Endothelial cell (in vitro differentiated cells): ENCODE data around the gene RTCA. TPM values are rescaled to one million over a fixed set of nuclear protein-coding genes. Genes with fewer than 3 reads are reported as not detected.

ENCODE experiments used
- DNase-seq: peaks from one replicate; pipeline ENCODE4 v3.0.0; 2021; ENCODE audit warnings: low spot score
- H3K27ac Mint-ChIP-seq: one replicate; pipeline ENCODE4 v1.8.0; 2021; ENCODE audit warnings: mixed read lengths, inconsistent platforms; ENCODE audit not compliant: unreplicated experiment
- H3K27me3 Mint-ChIP-seq: one replicate; pipeline ENCODE4 v1.8.0; 2021; ENCODE audit warnings: mild to moderate bottlenecking, moderate library complexity, mixed read lengths, inconsistent platforms; ENCODE audit not compliant: unreplicated experiment
- H3K36me3 Mint-ChIP-seq: one replicate; pipeline ENCODE4 v1.8.0; 2021; ENCODE audit warnings: mild to moderate bottlenecking, low read depth, mixed read lengths, inconsistent platforms; ENCODE audit not compliant: unreplicated experiment
- H3K4me1 Mint-ChIP-seq: one replicate; pipeline ENCODE4 v1.8.0; 2021; ENCODE audit warnings: mild to moderate bottlenecking, mixed read lengths, inconsistent platforms; ENCODE audit not compliant: unreplicated experiment
- H3K4me3 Mint-ChIP-seq: one replicate; pipeline ENCODE4 v1.8.0; 2021; ENCODE audit warnings: mild to moderate bottlenecking, mixed read lengths, inconsistent platforms; ENCODE audit not compliant: unreplicated experiment
- H3K9me3 Mint-ChIP-seq: one replicate; pipeline ENCODE4 v1.8.0; 2021; ENCODE audit warnings: mixed read lengths, inconsistent platforms; ENCODE audit not compliant: unreplicated experiment
- CTCF ChIP-seq: fragments of 200-600 bp; sonication (generic); IDR thresholded peaks from one replicate; pipeline ENCODE4 v1.5.0; 2021; ENCODE audit warnings: antibody characterized with exemption; ENCODE audit not compliant: unreplicated experiment
- total RNA-seq: library from RNA; stranded (reverse); fragmentation: NEBNext Ultra II Directional; extraction: Animal tissue kit (Norgen Biotek cat#: 25700); gene quantifications from one replicate; pipeline ENCODE4 v1.2.1, GENCODE V29; 2021; ENCODE audit not compliant: unreplicated experiment

The RTCA gene
- total RNA-seq, 1 donor from 2014 or later = 46.3 TPM

- no peak overlapping the region for H3K4me3 Mint-ChIP-seq
- TF ChIP-seq CTCF = no peak
- DNase-seq = no peak
- no peak overlapping the region for H3K27ac Mint-ChIP-seq
- H3K27me3 Mint-ChIP-seq = peaks cover 5% of the 10 kb centered on the region
- H3K4me1 Mint-ChIP-seq = peaks cover 15% of the 10 kb centered on the region
- no peaks in the 10 kb centered on the region for H3K9me3 Mint-ChIP-seq
- H3K36me3 Mint-ChIP-seq = no peaks in the 10 kb centered on the region
Observed at GRCh38 chr1:100298512-100298911, 32.5 kb downstream of the RTCA start.

GRCh38 chr1:100299521-100300222 lies 33.7 kb downstream of the RTCA start:
- no peak for TF ChIP-seq CTCF
- H3K27me3 Mint-ChIP-seq = peaks cover 5% of the 10 kb centered on the region
- DNase-seq = no peak
- H3K27ac Mint-ChIP-seq = no peak overlapping the region
- H3K36me3 Mint-ChIP-seq = no peaks in the 10 kb centered on the region
- H3K4me3 Mint-ChIP-seq = no peak overlapping the region
- H3K4me1 Mint-ChIP-seq = peaks cover 15% of the 10 kb centered on the region
- no peaks in the 10 kb centered on the region for H3K9me3 Mint-ChIP-seq

GRCh38 chr1:100300691-100301090 lies 34.7 kb downstream of the RTCA start:
- no peak for TF ChIP-seq CTCF
- H3K36me3 Mint-ChIP-seq = no peaks in the 10 kb centered on the region
- peaks cover 5% of the 10 kb centered on the region for H3K27me3 Mint-ChIP-seq
- no peak for DNase-seq
- H3K27ac Mint-ChIP-seq = no peak overlapping the region
- no peaks in the 10 kb centered on the region for H3K9me3 Mint-ChIP-seq
- H3K4me1 Mint-ChIP-seq = peaks cover 15% of the 10 kb centered on the region
- no peak overlapping the region for H3K4me3 Mint-ChIP-seq

- Mint-ChIP-seq H3K36me3 (peaks cover 3% of the 10 kb centered on the region), H3K4me3 (no peak overlapping the region), H3K9me3 (peaks cover 4% of the 10 kb centered on the region), H3K27me3 (peaks cover 5% of the 10 kb centered on the region), H3K4me1 (peaks cover 15% of the 10 kb centered on the region), H3K27ac (no peak overlapping the region)
- TF ChIP-seq CTCF = no peak
- DNase-seq = no peak
Observed at GRCh38 chr1:100302739-100303138, 36.7 kb downstream of the RTCA start.

- TF ChIP-seq CTCF = no peak
- Mint-ChIP-seq H3K27me3 (no peaks in the 10 kb centered on the region), H3K4me3 (no peak overlapping the region), H3K9me3 (peaks cover 4% of the 10 kb centered on the region), H3K4me1 (peaks cover 10% of the 10 kb centered on the region), H3K27ac (no peak overlapping the region), H3K36me3 (peaks cover 3% of the 10 kb centered on the region)
- no peak for DNase-seq
Observed at GRCh38 chr1:100304227-100304626, 38.2 kb downstream of the RTCA start.
